NCI-H510A treated with DMSO at 0.1 percent for 48 hours (cell line): ENCODE measurements around the gene CCDC194.

Experiments
- DNase-seq: peaks from one replicate; lab custom pipeline; 2025; lab: John Stamatoyannopoulos, UW

CCDC194 gene

GRCh38 chr19:17405250-17406045 lies 11.5 kb upstream of the CCDC194 start, which contains the start of gene BST2:
Gene BST2, minus strand, starts transcription at chr19:17405630. Its CDS starts 55 bp downstream, at chr19:17405575.
- no peak for DNase-seq

DNA sequence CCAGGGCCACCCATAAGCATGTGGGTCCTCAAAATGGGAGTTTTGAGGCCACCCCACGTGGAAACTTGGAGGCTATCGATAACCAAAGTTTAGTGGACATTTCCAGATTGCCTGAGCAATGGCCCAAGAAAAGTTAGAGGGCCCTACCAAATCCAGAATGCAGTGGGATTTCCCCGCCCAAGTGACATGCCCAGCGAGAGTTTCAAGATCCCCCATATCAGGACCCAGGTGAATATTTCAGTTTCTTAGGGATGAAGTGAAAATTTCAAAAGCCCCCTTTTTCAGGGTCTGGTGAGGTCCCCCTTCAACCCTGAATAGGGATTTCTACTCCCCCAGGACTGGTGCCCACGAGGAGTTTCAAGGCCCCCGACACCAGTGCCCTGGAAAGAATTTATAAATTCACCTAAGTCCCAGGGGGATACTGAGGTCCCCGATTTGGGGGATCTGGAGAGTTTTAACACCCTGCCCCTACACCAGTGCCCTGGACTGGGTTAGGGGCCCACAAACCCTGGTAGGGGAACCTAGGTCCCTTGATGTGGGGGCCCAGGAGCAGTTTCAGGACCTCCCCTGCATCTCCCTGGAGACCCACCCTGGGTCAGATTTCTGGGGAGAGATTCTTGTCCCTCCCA lies 10.7 kb upstream of the CCDC194 start:
- DNase-seq, result no peak

DNA sequence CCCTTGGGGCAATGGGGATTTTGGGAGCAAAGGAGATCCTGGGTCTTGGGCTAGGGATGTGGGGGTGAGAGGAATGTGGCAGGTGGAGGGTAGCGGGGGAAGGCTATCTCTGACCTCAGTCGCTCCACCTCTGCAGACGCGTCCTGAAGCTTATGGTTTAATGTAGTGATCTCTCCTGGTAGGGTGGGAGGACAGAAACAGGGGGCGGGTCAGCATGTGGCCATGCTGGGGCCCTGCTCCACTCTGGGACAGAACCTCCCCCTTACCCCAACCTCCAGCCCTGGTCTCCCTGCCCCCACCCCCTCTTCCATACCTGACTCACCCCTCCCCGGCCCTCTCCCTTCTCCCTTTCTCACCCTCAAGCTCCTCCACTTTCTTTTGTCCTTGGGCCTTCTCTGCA lies 10.0 kb upstream of the CCDC194 start:
- DNase-seq, result no peak

- no peak for DNase-seq
Measured at GRCh38 chr19:17402982-17403855, 9.2 kb upstream of the CCDC194 start.

DNA sequence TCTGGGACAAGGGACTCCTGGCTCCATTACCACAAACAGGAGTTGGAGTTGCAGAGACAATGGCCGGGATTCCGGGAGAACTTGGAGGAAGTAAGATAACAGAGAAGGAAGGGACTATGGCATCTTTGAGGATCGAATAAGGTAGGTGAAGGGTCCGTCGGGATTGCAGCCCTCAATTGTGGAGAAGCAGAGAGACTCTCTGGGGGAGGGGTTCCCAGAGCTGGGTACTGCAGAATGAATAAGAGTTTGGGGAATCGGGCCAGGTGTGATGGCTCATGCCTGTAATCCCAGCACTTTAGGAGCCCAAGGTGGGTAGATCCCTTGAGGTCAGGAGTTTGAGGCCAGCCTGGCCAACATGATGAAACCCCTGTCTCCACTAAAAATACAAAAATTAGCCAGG lies 7.6 kb upstream of the CCDC194 start:
- DNase-seq, result no peak

- no peak for DNase-seq
Measured at GRCh38 chr19:17398902-17399527, 5.0 kb upstream of the CCDC194 start.

GRCh38 chr19:17394891-17395415 lies 957 bp upstream of the CCDC194 start:
- DNase-seq, result peak; percentile 4

GRCh38 chr19:17393002-17393401 lies 994 bp downstream of the CCDC194 start:
- DNase-seq, result no peak

- peak; percentile 42 for DNase-seq
Measured at GRCh38 chr19:17391371-17392151, 2.4 kb downstream of the CCDC194 start.

DNA sequence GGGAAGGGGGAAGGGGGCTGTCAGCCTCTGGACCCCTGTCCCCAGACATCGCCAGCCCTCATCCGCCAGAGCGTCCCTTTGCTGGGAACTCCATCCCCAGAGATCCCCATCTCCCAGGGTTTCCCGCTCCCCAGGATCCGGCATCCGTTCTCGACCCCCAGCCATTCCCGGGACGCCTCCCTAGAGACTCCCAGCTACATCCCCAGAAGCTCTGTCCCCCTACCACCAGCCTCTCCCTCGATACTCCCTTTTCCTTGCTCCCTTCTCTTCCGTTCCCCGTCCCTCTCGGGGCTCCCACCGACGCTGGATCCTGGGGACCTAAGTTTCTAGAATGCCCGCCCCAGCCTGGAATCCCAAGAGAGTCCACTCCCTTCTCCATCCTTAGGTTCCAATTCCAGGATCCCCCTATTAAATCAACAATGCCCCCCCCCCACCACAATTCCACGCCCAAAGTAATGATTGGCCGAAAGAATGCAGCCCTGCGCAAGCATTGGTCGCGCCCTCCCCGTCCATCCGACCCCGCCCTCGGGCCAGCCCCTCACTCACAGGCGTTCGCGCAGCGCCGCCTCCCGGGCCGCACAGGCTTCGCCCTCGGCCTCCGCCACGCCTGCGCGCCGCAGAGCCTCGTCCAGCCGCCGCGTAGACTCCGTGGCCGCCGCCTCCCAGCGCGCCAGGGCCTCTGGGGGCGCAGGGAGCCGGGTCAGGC lies 3.2 kb downstream of the CCDC194 start:
- peak; percentile 83 for DNase-seq

- DNase-seq, result no peak
Measured at GRCh38 chr19:17389957-17390664, 3.9 kb downstream of the CCDC194 start.

GRCh38 chr19:17389288-17389687 lies 4.7 kb downstream of the CCDC194 start:
- DNase-seq, result no peak

DNA sequence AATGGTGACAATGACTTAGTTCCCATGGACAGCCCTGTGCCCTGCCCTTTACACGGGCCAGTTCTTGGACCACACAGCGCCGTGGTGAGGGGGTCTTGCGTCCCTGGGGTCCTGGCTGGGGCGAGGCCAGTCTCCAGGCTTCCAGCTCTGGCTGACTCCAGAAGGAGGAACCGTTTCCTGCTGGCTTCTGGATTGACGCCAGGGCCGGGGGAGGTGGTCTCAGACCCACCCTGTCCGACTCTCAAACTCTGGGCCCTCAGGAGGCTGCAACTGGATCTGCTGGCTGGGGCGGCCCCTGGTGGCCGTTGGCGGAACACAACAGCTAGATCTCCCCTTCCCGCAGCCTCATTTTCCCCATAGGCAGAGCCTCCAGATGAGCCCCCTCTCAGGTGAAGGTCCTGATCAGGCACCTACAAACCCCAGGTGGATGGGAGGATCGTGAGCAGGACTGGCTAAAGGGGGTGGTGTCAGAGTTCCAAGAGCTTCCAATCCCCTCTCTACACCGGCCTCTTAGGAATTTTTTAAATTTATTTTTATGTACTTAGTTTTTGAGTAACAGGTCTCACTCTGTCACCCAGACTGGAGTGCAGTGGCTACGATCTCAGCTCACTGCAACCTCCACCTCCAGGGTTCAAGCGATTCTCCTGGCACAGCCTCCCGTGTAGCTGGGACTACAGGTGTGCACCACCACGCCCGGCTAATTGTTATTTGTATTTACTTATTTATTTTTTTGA lies 8.0 kb downstream of the CCDC194 start:
- peak; percentile 19 for DNase-seq

DNA sequence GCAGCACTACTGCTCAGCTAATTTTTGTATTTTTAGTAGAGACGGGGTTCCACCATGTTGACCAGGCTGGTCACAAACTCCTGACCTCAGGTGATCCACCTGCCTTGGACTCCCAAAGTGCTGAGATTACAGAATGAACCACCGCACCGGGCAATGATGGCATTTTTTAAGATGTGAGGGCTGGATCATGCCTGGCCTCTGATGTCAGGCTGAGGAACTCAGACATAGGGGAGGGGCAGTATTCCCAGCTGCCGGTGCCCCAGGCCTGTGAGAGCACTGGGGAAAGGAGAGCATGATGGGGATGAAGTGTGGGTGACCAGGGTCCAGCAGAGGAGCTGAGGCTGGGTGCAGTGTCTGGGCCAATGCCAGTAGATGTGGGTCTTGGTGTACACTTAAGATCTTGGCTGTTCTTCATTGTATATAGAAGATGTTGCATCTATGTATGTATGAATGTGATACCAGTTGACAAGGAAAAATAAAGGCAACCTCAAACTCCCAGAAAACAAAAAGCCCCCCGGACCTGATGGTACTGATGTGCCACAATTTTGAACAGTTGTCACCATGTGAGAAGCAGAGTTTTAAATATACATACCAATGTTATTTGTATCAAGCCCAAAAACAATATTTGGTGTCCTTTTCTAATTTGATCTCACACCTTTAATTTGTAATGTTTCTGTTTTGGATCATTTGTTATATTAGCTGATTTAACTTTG lies 13.4 kb downstream of the CCDC194 start:
- no peak for DNase-seq

- DNase-seq, result no peak
Measured at GRCh38 chr19:17379221-17379631, 14.8 kb downstream of the CCDC194 start.

GRCh38 chr19:17378271-17378670 lies 15.7 kb downstream of the CCDC194 start:
- no peak for DNase-seq

DNA sequence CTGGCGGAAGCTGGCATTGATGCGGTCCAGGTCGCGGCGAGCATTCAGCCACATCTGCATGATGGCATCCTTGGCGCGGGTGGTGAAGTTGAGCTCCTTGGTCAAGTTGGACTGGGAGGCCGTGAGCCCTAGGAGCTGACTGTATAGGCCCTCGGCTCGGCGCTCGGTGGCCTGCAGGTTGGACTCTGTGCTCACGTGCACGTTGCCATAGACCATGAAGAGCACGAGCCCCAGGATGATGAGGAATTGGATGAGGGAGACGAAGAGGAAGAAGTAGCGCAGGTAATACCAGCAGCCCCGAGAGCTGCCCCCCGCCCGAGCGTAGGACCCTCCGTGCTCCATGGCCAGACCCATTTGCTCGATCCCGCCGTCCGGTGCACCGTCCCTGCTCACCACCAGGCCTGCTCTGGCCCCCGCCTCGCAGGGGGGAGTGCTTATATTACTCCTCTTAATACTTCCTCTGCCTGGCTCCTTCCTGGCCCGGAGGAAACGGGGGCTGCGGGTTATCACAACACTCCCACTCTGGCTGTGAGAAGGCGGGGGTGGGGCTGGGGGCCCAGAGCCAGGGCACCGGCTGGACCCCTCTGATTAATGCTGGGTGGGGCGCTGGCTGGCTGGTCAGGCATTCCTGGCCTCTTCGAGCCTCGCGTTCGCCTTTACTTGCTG lies 16.9 kb downstream of the CCDC194 start, which contains the start of gene PLVAP:
PLVAP (minus strand) TSS at position 408 of the 666 bp plus-strand sequence; CDS start at position 354, 54 bp downstream.
- DNase-seq, result no peak
